Fibroblast of the aortic adventitia (primary cell): ENCODE measurements around the gene INTS7. TPM values are rescaled to one million over a fixed set of nuclear protein-coding genes. Genes with fewer than 3 reads are reported as not detected.
A peak's percentile ranks its signal among the peaks of the same experiment; 100 is the strongest.

Experiments
- DNase-seq: peaks from one replicate; pipeline ENCODE4 v3.0.0-alpha.2; 2010; ENCODE audit warnings: low read depth
- H3K4me3 ChIP-seq: 2 replicates; pipeline ENCODE4 v1.5.1; 2011; ENCODE audit warnings: low read depth, mild to moderate bottlenecking, control low read depth, low read length, moderate library complexity
- total RNA-seq: library from RNA; depleted of rRNA; stranded (reverse); fragments of >200 nt; gene quantifications from 2 replicates; pipeline ENCODE4 v1.2.3, GENCODE V29; 2012; ENCODE audit warnings: low replicate concordance
- TF ChIP-seq, protein P1 (sequence below): IDR thresholded peaks from 2 replicates; pipeline ENCODE4 v1.5.1; 2011; ENCODE audit warnings: mild to moderate bottlenecking, low read length, control low read depth, inconsistent platforms; ENCODE audit not compliant: insufficient read depth

INTS7 gene
- total RNA-seq, 1 donor, result 34.7 TPM

DNA sequence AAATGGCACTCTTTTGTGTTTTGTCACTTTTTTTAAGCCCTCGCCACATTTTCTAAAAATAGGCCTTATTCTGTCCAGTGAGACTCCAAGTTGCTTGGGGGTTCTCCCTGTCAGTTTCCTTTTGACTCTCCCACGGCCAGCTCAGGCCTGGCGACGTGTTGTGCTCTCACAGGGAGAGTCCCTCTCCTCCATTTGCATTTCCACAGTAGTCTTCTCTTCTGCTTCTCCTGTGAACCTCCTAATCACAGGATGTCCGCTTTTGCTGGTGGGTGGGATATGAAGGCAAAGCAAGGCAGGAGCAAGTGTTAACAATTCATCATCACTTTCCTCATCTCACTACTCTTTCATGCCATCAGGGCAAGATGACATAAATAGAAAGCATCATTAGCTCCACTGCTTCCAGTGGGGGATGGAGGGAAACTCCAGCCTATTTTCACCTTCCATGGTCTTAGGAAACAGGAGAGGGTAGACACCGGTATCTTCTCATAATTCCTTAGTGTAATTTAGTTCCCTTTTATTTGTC, 99.8 kb downstream of the INTS7 start:
- H3K4me3 ChIP-seq, result no peak overlapping the region
- no peak for DNase-seq
- TF ChIP-seq, protein P1, sequence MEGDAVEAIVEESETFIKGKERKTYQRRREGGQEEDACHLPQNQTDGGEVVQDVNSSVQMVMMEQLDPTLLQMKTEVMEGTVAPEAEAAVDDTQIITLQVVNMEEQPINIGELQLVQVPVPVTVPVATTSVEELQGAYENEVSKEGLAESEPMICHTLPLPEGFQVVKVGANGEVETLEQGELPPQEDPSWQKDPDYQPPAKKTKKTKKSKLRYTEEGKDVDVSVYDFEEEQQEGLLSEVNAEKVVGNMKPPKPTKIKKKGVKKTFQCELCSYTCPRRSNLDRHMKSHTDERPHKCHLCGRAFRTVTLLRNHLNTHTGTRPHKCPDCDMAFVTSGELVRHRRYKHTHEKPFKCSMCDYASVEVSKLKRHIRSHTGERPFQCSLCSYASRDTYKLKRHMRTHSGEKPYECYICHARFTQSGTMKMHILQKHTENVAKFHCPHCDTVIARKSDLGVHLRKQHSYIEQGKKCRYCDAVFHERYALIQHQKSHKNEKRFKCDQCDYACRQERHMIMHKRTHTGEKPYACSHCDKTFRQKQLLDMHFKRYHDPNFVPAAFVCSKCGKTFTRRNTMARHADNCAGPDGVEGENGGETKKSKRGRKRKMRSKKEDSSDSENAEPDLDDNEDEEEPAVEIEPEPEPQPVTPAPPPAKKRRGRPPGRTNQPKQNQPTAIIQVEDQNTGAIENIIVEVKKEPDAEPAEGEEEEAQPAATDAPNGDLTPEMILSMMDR, result no peak

DNA sequence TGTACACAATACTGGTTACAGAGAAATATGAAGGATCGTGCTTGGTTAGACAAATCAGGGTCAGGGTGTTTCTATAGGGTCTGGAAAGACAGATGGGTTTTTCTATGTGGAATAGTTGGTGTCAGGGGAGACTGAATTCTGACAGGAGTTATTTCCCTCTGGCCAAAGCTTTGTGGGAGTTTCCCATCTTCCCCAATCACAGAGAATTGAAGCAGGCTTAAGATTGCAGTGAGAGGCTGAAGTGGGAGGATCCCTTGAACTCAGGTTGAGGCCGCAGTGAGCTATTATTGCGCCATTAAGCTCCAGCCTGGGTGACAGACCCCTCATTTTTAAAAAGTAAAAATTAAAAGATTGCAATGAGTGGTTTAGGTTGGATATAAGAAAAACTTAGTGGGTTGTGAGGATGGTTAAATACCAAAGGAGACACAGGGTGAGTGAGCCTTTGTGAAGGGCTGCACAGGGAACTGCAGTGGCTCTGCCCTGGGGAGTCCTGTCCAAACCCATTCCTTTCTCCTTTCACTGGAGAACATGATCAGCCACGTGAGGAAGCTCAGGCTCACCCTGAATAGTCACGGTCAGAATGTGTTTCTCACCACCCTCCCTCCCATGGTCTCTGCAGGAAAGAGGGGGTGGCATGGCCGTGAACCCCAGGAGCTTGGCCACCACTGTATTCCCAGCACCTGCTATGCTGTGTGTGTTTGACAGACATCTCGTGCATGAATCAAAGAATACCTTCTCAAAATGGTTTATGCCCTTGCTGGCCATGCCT, 101.2 kb downstream of the INTS7 start:
- TF ChIP-seq, protein P1, result no peak
- no peak for DNase-seq
- H3K4me3 ChIP-seq, result no peak overlapping the region

DNA sequence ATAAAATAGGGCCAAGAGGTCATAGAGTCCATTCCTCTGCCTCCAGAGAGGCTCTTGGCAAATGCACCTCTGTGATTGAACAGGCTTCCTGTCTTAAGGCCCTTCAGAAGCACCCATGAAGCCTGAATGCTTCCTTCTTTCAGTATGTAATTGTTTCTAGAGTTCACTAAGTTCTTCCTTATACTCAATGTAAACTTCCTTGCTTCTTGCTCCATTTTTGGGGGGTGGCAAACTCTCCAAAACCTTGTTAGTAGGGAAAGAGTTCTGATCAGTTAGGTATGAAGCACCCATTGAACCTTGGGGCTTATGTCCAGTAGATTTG, 102.5 kb downstream of the INTS7 start:
- no peak overlapping the region for H3K4me3 ChIP-seq
- no peak for DNase-seq
- TF ChIP-seq, protein P1, result no peak

DNA sequence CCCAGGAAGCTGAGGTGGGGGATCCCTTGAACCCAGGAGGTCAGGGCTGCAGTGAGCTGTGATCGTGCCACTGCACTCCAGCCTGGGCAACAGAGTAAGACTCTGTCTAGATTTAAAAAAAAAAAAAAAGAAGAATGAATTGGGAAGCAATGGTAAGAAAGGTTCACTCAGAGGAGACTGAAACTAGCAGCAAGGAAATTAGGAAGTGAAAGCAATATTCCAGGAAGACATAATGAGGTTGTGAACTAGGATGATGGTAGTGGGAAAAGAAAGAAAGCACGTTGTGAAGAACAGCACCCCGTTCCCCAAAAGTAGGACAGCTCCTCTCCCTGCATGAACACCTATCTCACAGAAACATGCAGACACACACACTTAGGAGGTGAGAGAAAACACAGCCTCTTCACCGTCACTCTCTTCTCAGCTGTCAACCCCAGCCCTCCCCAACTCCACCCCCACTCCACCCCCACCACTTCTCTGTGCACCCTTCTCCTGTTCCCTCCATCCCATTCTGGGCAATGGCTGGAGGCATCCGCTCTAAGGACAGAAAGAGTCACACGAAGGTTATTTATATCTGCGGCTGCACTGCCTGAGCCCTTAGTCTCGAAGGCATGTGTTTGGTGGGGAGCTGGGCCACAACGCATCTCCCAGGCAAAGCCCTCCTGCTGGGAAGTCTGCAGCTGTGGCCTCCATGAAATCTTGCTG, 103.0 kb downstream of the INTS7 start:
- H3K4me3 ChIP-seq, result no peak overlapping the region
- TF ChIP-seq, protein P1, result no peak
- no peak for DNase-seq

DNA sequence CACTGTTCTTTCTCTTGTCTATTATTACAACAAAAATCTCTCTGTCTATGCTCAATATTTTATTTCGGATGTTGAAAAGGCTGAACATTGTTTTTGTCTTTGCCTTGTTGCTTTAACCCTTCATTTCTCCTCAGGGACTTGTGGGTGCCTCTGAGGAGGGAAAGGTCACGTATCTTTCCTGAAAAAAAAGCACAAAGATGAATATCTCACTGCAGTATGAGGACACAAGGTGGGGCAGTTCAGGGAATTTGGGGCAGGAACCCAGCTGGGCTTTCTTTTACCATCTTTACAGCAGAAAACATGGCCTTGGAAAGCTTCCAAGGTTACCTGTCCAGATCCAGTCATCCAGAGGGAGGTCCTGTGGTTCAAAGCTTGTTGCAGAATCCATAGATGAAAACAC, 105.7 kb downstream of the INTS7 start:
- TF ChIP-seq, protein P1, result no peak
- no peak overlapping the region for H3K4me3 ChIP-seq
- DNase-seq, result no peak

DNA sequence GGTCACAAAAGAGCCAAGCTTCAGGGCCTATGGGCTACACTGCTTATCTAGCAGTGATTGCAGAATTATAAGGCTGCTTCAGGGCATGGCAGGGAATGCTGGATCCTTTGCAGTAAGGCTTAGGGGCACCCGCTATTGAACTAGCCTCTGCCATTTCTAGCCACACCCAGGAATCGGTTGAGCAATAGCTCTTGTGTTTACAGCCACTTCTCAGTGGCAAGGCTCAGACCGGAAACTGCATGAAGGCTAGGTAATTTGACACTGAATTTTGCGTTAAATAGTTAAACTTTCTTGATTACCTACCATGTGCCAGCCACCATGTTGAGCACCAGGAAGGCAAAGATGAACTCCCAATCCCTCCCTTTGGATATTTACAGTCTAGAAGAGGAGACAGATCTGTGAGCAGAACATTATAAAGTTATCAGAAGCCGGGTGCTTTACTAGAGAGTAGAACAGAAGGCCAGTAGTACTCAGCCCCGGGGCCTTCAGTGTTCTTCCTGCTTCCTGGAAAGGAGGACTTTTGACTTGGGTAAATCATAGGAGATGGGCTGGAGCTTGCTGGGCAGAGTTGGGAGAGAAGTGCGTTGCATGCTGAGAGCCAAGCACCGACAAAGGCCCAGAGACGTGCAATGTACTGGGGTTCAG, 106.2 kb downstream of the INTS7 start:
- TF ChIP-seq, protein P1, result no peak
- no peak overlapping the region for H3K4me3 ChIP-seq
- DNase-seq, result peak; percentile 47
